B cell (primary cell): ENCODE measurements around the gene MRPL55. TPM values are rescaled to one million over a fixed set of nuclear protein-coding genes. Genes with fewer than 3 reads are reported as not detected.

Source experiments
- ATAC-seq: fragments of 200-7000 bp; cut with Tn5 transposase; one replicate; pipeline ENCODE4 v1.10.0; 2021; ENCODE audit warnings: low read depth, mild to moderate bottlenecking, moderate number of reproducible peaks, moderate library complexity
- CTCF ChIA-PET: fragments of 350-600 bp; sonication (Branson Sonifier 250); formaldehyde crosslinking; loops from one replicate; lab custom pipeline; 2021; ENCODE audit warnings: antibody characterized with exemption, inconsistent platforms; lab: Charles Lee
- POLR2A ChIA-PET: fragments of 350-600 bp; sonication (Branson Sonifier 250); formaldehyde crosslinking; loops from one replicate; lab custom pipeline; 2021; ENCODE audit warnings: antibody characterized with exemption; lab: Charles Lee
- DNase-seq: peaks from one replicate; pipeline ENCODE4 v3.0.0; 2013
- H2AFZ ChIP-seq: 2 replicates; pipeline ENCODE4 v1.6.1; 2012; ENCODE audit warnings: mild to moderate bottlenecking, low read depth, low read length; ENCODE audit not compliant: insufficient read depth, poor library complexity, severe bottlenecking
- H3K27ac ChIP-seq, 2 donors: 1 replicate in 1 of 2; 2 replicates in 1 of 2; pipeline ENCODE4 v1.5.1; 2012 to 2013; ENCODE audit warnings: low read length in 2 of 2, mild to moderate bottlenecking in 2 of 2, moderate library complexity in 1 of 2
- H3K27me3 ChIP-seq, 4 experiments: fragments of 200-600 bp in 1 of 4; sonication (generic) in 1 of 4; replicated peaks in 1 of 4; 1 replicate in 2 of 4; 2 replicates in 2 of 4; pipeline versions ENCODE4 v1.6.1 to v1.7.0; 2013 to 2016; ENCODE audit warnings: low read length in 3 of 4, mild to moderate bottlenecking in 2 of 4, mixed read lengths in 1 of 4, moderate library complexity in 1 of 4; ENCODE audit not compliant: insufficient read depth in 4 of 4, control insufficient read depth in 3 of 4; ENCODE audit errors: control extremely low read depth in 1 of 4
- H3K36me3 ChIP-seq, 2 experiments: replicated peaks in 1 of 2; 1 replicate in 1 of 2; 2 replicates in 1 of 2; pipeline versions ENCODE4 v1.6.1 to v1.7.1; 2013; ENCODE audit warnings: low read length in 1 of 2; ENCODE audit not compliant: insufficient read depth in 2 of 2, control insufficient read depth in 1 of 2; ENCODE audit errors: control extremely low read depth in 1 of 2, extremely low read depth in 1 of 2
- H3K4me1 ChIP-seq, 2 donors: fragments of 200-600 bp in 1 of 2; sonication (generic) in 1 of 2; 1 replicate in 1 of 2; 2 replicates in 1 of 2; pipeline versions ENCODE4 v1.5.1 to v1.6.1; 2013 to 2017; ENCODE audit warnings: low read length in 2 of 2; ENCODE audit not compliant: control insufficient read depth in 2 of 2, insufficient read depth in 2 of 2
- H3K4me2 ChIP-seq: replicated peaks from 2 replicates; pipeline ENCODE3; 2012; ENCODE audit warnings: mild to moderate bottlenecking, low read depth, low read length; ENCODE audit not compliant: poor library complexity, severe bottlenecking
- H3K4me3 ChIP-seq, 5 experiments: fragments of 200-600 bp in 1 of 5; sonication (generic) in 1 of 5; 1 replicate in 3 of 5; 2 replicates in 2 of 5; pipeline versions ENCODE4 v1.5.1 to v1.7.0; 2011 to 2016; ENCODE audit warnings: low read length in 4 of 5, mild to moderate bottlenecking in 4 of 5, low read depth in 2 of 5, control low read depth in 1 of 5, moderate library complexity in 1 of 5; ENCODE audit not compliant: insufficient read depth in 1 of 5; ENCODE audit errors: control extremely low read depth in 1 of 5, extremely low read depth in 1 of 5
- H3K79me2 ChIP-seq: fragments of 200-600 bp; sonication (generic); one replicate; pipeline ENCODE4 v1.6.0; 2016; ENCODE audit warnings: low read length; ENCODE audit not compliant: control insufficient read depth, insufficient read depth
- H3K9ac ChIP-seq: fragments of 200-600 bp; sonication (generic); 2 replicates; pipeline ENCODE4 v1.6.1; 2017; ENCODE audit warnings: mild to moderate bottlenecking, low read length, moderate library complexity
- H3K9me3 ChIP-seq, 3 donors: one replicate each; pipeline versions ENCODE4 v1.6.1 to v1.7.1; 2013; ENCODE audit warnings: low read length in 2 of 3; ENCODE audit not compliant: control insufficient read depth in 2 of 3, insufficient read depth in 1 of 3; ENCODE audit errors: control extremely low read depth in 1 of 3
- H4K20me1 ChIP-seq: 2 replicates; pipeline ENCODE4 v1.6.0; 2012; ENCODE audit warnings: mild to moderate bottlenecking, low read length; ENCODE audit not compliant: insufficient read depth, control insufficient read depth, poor library complexity, severe bottlenecking
- H3K27ac Mint-ChIP-seq: one replicate; pipeline ENCODE4 v1.8.0; 2021; ENCODE audit warnings: mixed read lengths
- H3K27me3 Mint-ChIP-seq: one replicate; pipeline ENCODE4 v1.8.0; 2021; ENCODE audit warnings: mixed read lengths
- H3K4me1 Mint-ChIP-seq: one replicate; pipeline ENCODE4 v1.8.0; 2021; ENCODE audit warnings: mixed read lengths
- H3K4me3 Mint-ChIP-seq: one replicate; pipeline ENCODE4 v1.8.0; 2021; ENCODE audit warnings: mixed read lengths
- H3K9me3 Mint-ChIP-seq: one replicate; pipeline ENCODE4 v1.8.0; 2022; ENCODE audit warnings: mixed read lengths; ENCODE audit not compliant: insufficient read depth
- EZH2 ChIP-seq: IDR thresholded peaks from 2 replicates; pipeline ENCODE4 v1.6.1; 2012; ENCODE audit warnings: borderline replicate concordance, low read depth, mild to moderate bottlenecking, moderate library complexity, low read length; ENCODE audit not compliant: insufficient read depth, poor library complexity, severe bottlenecking
- WGBS: methylation state at CpG from one replicate; pipeline ENCODE4 v1.1.5; 2013; ENCODE audit warnings: missing lambda C conversion rate; ENCODE audit not compliant: insufficient coverage; 5-methylcytosine and 5-hydroxymethylcytosine counted together
- intact Hi-C: fragments of 100-400 bp; cut with micrococcal nuclease; formaldehyde crosslinking; loops from one replicate; pipeline ENCODE4 v1.10.0; 2022
- polyA plus RNA-seq: library from polyadenylated mRNA; depleted of rRNA; stranded (reverse); fragments of >200 nt; gene quantifications from 2 replicates; pipeline ENCODE4 v1.2.3, GENCODE V29; 2012
- total RNA-seq, 2 donors: library from RNA; stranded (reverse); fragments of 120-200 nt in 1 of 2; gene quantifications; 1 replicate in 1 of 2; 2 replicates in 1 of 2; pipeline versions ENCODE4 v1.2.3 to v1.2.4, GENCODE V29; 2013 to 2022
- TF ChIP-seq, protein P1 (sequence below): fragments of 200-600 bp; IDR thresholded peaks from one replicate; pipeline ENCODE4 v1.8.0; 2022; ENCODE audit warnings: antibody characterized with exemption, mild to moderate bottlenecking

MRPL55 gene
- total and polyA plus RNA-seq, 2 donors (not counting 1 experiment from before 2014, with no cell fraction given), result 38.9 to 297 TPM

DNA sequence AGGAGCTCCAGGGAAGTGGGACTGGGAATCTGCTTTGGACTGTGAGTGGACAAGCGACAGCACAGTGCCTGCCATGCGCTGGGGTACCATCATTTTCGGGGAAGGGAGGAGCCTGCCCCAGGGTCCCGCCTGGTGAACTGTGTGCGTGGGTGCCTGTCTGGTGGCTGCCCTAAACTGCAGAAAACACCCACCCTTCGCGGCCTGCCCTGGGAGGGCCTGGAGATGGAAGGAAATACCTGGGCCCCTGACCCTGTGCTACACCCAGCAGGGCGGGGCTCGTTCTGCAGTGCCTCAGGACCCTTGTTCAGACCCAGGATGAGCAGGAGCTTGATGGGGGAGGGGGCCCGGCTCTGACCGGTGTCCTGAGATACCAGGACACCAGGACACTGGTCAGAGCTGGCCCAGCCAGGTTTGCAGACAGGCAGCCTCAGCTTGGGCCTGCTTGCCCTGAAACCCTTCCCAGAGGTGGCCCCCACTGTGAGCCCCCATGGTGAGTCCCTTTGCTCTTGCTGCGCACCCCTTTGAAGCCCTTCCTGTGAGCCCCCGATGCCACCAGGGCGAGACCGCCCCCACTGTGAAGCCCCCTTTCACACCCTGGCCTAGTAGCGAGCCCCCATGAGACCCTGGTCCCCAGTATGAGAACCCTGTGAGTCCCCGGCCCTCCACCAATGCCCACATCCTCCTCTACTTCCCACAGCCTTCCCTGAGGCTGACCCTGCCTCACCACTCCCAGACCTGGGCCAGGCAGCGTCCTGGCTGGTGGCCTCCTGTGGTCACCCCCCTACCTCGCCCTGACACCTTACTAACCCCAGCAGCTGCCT is 43.2 kb upstream of the MRPL55 start:
- no peaks in the 10 kb centered on the region for H3K9me3 Mint-ChIP-seq
- no peak overlapping the region for H3K9ac ChIP-seq
- H2AFZ ChIP-seq, result no peak overlapping the region
- H3K4me1 ChIP-seq, result peaks cover 0 to 2% of the 10 kb centered on the region in 2 donors
- peaks cover 0 to 2% (median 0%) of the 10 kb centered on the region in 3 donors for H3K9me3 ChIP-seq
- H3K4me3 Mint-ChIP-seq, result no peak overlapping the region
- no peak overlapping the region for H3K4me2 ChIP-seq
- H3K27ac ChIP-seq, result no peak overlapping the region
- peaks cover 29% of the 10 kb centered on the region for H4K20me1 ChIP-seq
- no peaks in the 10 kb centered on the region for H3K4me1 Mint-ChIP-seq
- DNase-seq, result no peak
- peaks cover 0 to 18% of the 10 kb centered on the region in 2 experiments for H3K36me3 ChIP-seq
- H3K4me3 ChIP-seq, result no peak overlapping the region
- intact Hi-C loops, result no loop called here
- ChIA-PET CTCF (no interaction called here), POLR2A (no interaction called here)
- no peaks in the 10 kb centered on the region for H3K27me3 Mint-ChIP-seq
- no peak for ATAC-seq
- peaks cover 0 to 14% (median 0%) of the 10 kb centered on the region in 4 experiments for H3K27me3 ChIP-seq
- TF ChIP-seq, protein P1, sequence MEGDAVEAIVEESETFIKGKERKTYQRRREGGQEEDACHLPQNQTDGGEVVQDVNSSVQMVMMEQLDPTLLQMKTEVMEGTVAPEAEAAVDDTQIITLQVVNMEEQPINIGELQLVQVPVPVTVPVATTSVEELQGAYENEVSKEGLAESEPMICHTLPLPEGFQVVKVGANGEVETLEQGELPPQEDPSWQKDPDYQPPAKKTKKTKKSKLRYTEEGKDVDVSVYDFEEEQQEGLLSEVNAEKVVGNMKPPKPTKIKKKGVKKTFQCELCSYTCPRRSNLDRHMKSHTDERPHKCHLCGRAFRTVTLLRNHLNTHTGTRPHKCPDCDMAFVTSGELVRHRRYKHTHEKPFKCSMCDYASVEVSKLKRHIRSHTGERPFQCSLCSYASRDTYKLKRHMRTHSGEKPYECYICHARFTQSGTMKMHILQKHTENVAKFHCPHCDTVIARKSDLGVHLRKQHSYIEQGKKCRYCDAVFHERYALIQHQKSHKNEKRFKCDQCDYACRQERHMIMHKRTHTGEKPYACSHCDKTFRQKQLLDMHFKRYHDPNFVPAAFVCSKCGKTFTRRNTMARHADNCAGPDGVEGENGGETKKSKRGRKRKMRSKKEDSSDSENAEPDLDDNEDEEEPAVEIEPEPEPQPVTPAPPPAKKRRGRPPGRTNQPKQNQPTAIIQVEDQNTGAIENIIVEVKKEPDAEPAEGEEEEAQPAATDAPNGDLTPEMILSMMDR, result no peak
- TF ChIP-seq EZH2, result no peak
- H3K79me2 ChIP-seq, result no peaks in the 10 kb centered on the region
- no peak overlapping the region for H3K27ac Mint-ChIP-seq
- 90% methylated on average over 17 of the region's 19 CpGs for WGBS
